H1 (cell line): ENCODE measurements around the gene LOC101059915.

Experiments used
- CTCF ChIA-PET: fragments of 300-600 bp; sonication (Branson Sonifier 250); formaldehyde crosslinking; loops from one replicate; lab custom pipeline; 2021; ENCODE audit not compliant: partially characterized antibody; lab: Charles Lee
- POLR2A ChIA-PET: fragments of 300-600 bp; sonication (Branson Sonifier 250); formaldehyde crosslinking; loops from one replicate; lab custom pipeline; 2021; ENCODE audit warnings: inconsistent platforms; ENCODE audit not compliant: partially characterized antibody; lab: Charles Lee
- DNase-seq, 2 experiments: peaks; one replicate each; pipeline versions ENCODE4 v3.0.0 to v3.0.0-alpha.2; 2010 to 2022; ENCODE audit warnings: low spot score in 2 of 2, low read depth in 1 of 2, mixed read lengths in 1 of 2
- FAIRE-seq: peaks from 2 replicates; lab custom pipeline; 2011; peaks lifted over from hg19 to GRCh38; lab: Jason Lieb, UNC
- H2AFZ ChIP-seq: 2 replicates; pipeline ENCODE4 v1.8.1; 2012; ENCODE audit warnings: low read length, inconsistent platforms
- H2AK5ac ChIP-seq: 2 replicates; pipeline ENCODE4 v1.6.1; 2013; ENCODE audit warnings: low read depth, low read length
- H2BK120ac ChIP-seq: replicated peaks from 2 replicates; pipeline ENCODE3; 2013; ENCODE audit warnings: low read depth, low read length, inconsistent platforms
- H2BK12ac ChIP-seq: 2 replicates; pipeline ENCODE4 v1.6.1; 2013; ENCODE audit warnings: low read depth, low read length
- H2BK15ac ChIP-seq: 2 replicates; pipeline ENCODE4 v1.6.1; 2013; ENCODE audit warnings: low read length
- H2BK20ac ChIP-seq: 2 replicates; pipeline ENCODE4 v1.6.1; 2013; ENCODE audit warnings: low read length
- H2BK5ac ChIP-seq: 2 replicates; pipeline ENCODE4 v1.6.1; 2013; ENCODE audit warnings: low read depth, low read length
- H3K14ac ChIP-seq: 2 replicates; pipeline ENCODE4 v1.6.1; 2013; ENCODE audit warnings: inconsistent platforms; ENCODE audit not compliant: insufficient read length
- H3K18ac ChIP-seq: 2 replicates; pipeline ENCODE4 v1.6.1; 2013; ENCODE audit warnings: low read length; ENCODE audit errors: extremely low read depth
- H3K23ac ChIP-seq: 2 replicates; pipeline ENCODE4 v1.6.1; 2013; ENCODE audit warnings: inconsistent platforms; ENCODE audit not compliant: insufficient read length
- H3K23me2 ChIP-seq: 2 replicates; pipeline ENCODE4 v1.6.1; 2013; ENCODE audit warnings: low read depth, low read length
- H3K27ac ChIP-seq: 2 replicates; pipeline ENCODE4 v1.6.1; 2011; ENCODE audit warnings: low read depth, low read length, inconsistent platforms
- H3K27me3 ChIP-seq, 4 experiments: replicated peaks in 1 of 4; 1 replicate in 1 of 4; 2 replicates in 3 of 4; pipeline versions ENCODE4 v1.6.1 to v1.8.1; 2011 to 2013; ENCODE audit warnings: low read length in 3 of 4, mild to moderate bottlenecking in 3 of 4, inconsistent platforms in 2 of 4, mixed read lengths in 2 of 4, moderate library complexity in 1 of 4; ENCODE audit not compliant: control insufficient read depth in 3 of 4, insufficient read depth in 3 of 4; ENCODE audit errors: extremely low read depth in 1 of 4
- H3K36me3 ChIP-seq, 4 experiments: 2 replicates each; pipeline versions ENCODE4 v1.6.1 to v1.8.1; 2011 to 2013; ENCODE audit warnings: mild to moderate bottlenecking in 4 of 4, low read length in 3 of 4, moderate library complexity in 2 of 4, control low read depth in 1 of 4, inconsistent platforms in 1 of 4; ENCODE audit not compliant: insufficient read depth in 4 of 4, control insufficient read depth in 2 of 4
- H3K4ac ChIP-seq: replicated peaks from 2 replicates; pipeline ENCODE3; 2013; ENCODE audit warnings: low read length, low read depth, mixed read lengths, inconsistent platforms; ENCODE audit not compliant: insufficient read length
- H3K4me1 ChIP-seq, 4 experiments: replicated peaks in 1 of 4; 1 replicate in 1 of 4; 2 replicates in 3 of 4; pipeline versions ENCODE4 v1.6.1 to v1.8.1; 2011 to 2013; ENCODE audit warnings: low read length in 3 of 4, inconsistent platforms in 2 of 4, mixed read lengths in 1 of 4; ENCODE audit not compliant: insufficient read depth in 4 of 4, control insufficient read depth in 3 of 4
- H3K4me2 ChIP-seq, 2 experiments: 2 replicates each; pipeline versions ENCODE4 v1.6.1 to v1.8.1; 2011 to 2013; ENCODE audit warnings: low read depth in 2 of 2, low read length in 2 of 2, control low read depth in 1 of 2, inconsistent platforms in 1 of 2, mild to moderate bottlenecking in 1 of 2; ENCODE audit not compliant: insufficient read depth in 1 of 2
- H3K4me3 ChIP-seq, 4 experiments: fragments of 200-600, 300-600 bp in 1 of 4; sonication (generic), shearing (Covaris generic), sonication (Bioruptor Twin) in 1 of 4; 2 replicates each; pipeline versions ENCODE4 v1.5.1 to v1.8.1; 2011 to 2016; ENCODE audit warnings: low read length in 4 of 4, low read depth in 3 of 4, control low read depth in 2 of 4, inconsistent platforms in 2 of 4, mild to moderate bottlenecking in 2 of 4, mixed read lengths in 1 of 4, moderate library complexity in 1 of 4; ENCODE audit not compliant: insufficient read depth in 2 of 4; ENCODE audit errors: extremely low read depth in 1 of 4
- H3K56ac ChIP-seq: replicated peaks from 2 replicates; pipeline ENCODE3; 2013; ENCODE audit warnings: low read depth, mild to moderate bottlenecking, mixed read lengths, low read length, inconsistent platforms; ENCODE audit not compliant: insufficient read length
- H3K79me1 ChIP-seq: 2 replicates; pipeline ENCODE4 v1.6.1; 2013; ENCODE audit warnings: low read depth, low read length, control low read depth
- H3K79me2 ChIP-seq, 2 experiments: 2 replicates each; pipeline versions ENCODE4 v1.6.1 to v1.8.1; 2012 to 2013; ENCODE audit warnings: low read length in 2 of 2, mild to moderate bottlenecking in 2 of 2, inconsistent platforms in 1 of 2; ENCODE audit not compliant: insufficient read depth in 2 of 2, control insufficient read depth in 1 of 2
- H3K9ac ChIP-seq, 4 experiments: replicated peaks in 1 of 4; 1 replicate in 1 of 4; 2 replicates in 3 of 4; pipeline versions ENCODE4 v1.6.1 to v1.8.1; 2011 to 2013; ENCODE audit warnings: low read depth in 3 of 4, low read length in 3 of 4, control low read depth in 2 of 4, mild to moderate bottlenecking in 2 of 4, moderate library complexity in 2 of 4, inconsistent platforms in 1 of 4; ENCODE audit errors: extremely low read depth in 1 of 4
- H3K9me3 ChIP-seq, 2 experiments: 2 replicates each; pipeline versions ENCODE4 v1.6.1 to v1.8.1; 2012 to 2013; ENCODE audit warnings: mild to moderate bottlenecking in 2 of 2, moderate library complexity in 2 of 2, control low read depth in 1 of 2, inconsistent platforms in 1 of 2, low read depth in 1 of 2, low read length in 1 of 2, mixed read lengths in 1 of 2; ENCODE audit not compliant: insufficient read depth in 2 of 2
- H4K20me1 ChIP-seq, 2 experiments: replicated peaks in 1 of 2; 2 replicates each; pipeline versions ENCODE3 to v1.8.1; 2011 to 2013; ENCODE audit warnings: inconsistent platforms in 2 of 2, low read length in 2 of 2, mild to moderate bottlenecking in 1 of 2; ENCODE audit not compliant: insufficient read depth in 2 of 2, control insufficient read depth in 1 of 2
- H4K5ac ChIP-seq: 2 replicates; pipeline ENCODE4 v1.6.1; 2013; ENCODE audit warnings: low read length, low read depth, mixed read lengths, inconsistent platforms; ENCODE audit not compliant: insufficient read length
- H4K8ac ChIP-seq: 2 replicates; pipeline ENCODE4 v1.8.0; 2013; ENCODE audit warnings: mild to moderate bottlenecking, moderate library complexity, low read length, inconsistent platforms; ENCODE audit not compliant: insufficient read depth; ENCODE audit errors: extremely low read depth
- H4K91ac ChIP-seq: replicated peaks from 2 replicates; pipeline ENCODE3; 2013; ENCODE audit warnings: low read length, mixed read lengths, inconsistent platforms; ENCODE audit not compliant: insufficient read length
- JUND ChIP-seq: IDR thresholded peaks from 2 replicates; pipeline ENCODE4 v1.6.1; 2011; ENCODE audit warnings: mild to moderate bottlenecking, improper control_type of control experiment, low read length
- RXRA ChIP-seq: IDR thresholded peaks from 2 replicates; pipeline ENCODE4 v1.6.1; 2011; ENCODE audit warnings: low read depth, mild to moderate bottlenecking, low read length, moderate library complexity; ENCODE audit not compliant: insufficient read depth
- WGBS, 2 experiments: shearing (Covaris generic) in 1 of 2; methylation state at CpG; one replicate each; pipeline versions ENCODE4 v1.1.6 to v1.1.7; 2013 to 2015; ENCODE audit warnings: low lambda C conversion rate in 2 of 2, mixed read lengths in 2 of 2, inconsistent platforms in 1 of 2, low coverage in 1 of 2, missing lambda C conversion rate in 1 of 2; ENCODE audit not compliant: insufficient replicate concordance in 2 of 2, insufficient coverage in 1 of 2, insufficient read length in 1 of 2; ENCODE audit errors: extremely low coverage in 1 of 2, missing lambda C conversion rate in 1 of 2; 5-methylcytosine and 5-hydroxymethylcytosine counted together

LOC101059915 gene

DNA sequence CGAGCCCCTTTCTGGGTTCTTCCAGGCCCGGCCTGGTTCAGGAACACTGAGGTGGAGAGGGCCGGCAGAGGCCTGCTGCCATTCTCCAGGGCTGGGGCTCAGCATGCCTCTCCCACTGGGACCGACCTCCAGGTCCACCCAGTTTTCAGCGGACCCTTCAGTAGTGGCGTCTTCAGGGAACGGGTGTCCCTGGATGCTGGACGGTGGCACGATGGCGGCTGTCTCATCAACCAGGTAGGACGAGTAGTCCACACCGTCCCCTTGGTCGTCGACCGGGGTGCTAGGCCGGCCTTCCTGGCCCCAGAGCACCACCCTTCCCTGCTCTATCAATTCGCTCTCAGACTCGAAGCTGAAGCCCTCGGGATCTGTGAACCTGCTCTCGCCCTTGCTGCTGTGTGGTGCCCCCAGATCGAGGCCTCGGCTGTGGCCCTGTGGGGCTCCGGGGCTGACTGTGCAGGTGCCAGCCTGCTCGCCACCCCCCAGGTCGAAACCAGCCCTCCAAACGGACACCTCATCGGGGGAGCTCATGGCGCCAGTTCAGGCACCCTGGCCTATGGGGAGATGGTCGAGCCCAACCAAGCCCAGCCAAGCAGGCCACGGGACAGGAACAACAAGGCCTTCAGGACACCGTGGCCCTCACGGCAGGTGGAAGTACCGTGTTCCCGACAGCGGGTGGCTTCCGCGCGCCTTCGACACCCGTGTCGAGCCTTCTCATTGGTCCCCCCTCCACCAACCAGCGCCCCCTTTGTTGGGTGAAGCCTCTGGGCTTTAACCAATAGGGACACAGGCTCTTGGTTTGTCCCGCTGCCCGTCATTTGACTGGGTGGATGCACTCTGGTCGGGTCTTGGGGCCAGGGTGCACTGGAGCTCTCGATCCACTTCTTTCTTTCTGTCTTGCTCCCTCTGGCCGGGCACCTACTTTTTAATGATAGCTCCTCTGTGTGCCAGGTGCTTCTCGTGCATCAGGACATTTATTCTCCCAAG is 814 bp upstream of the LOC101059915 start:
- H4K8ac ChIP-seq: no peak overlapping the region
- no peak overlapping the region for H4K91ac ChIP-seq
- H2BK15ac ChIP-seq: no peak overlapping the region
- H3K14ac ChIP-seq: no peak overlapping the region
- H3K23ac ChIP-seq: no peak overlapping the region
- no peak overlapping the region for H3K4ac ChIP-seq
- H3K4me3 ChIP-seq: no peak overlapping the region
- H3K27me3 ChIP-seq: no peaks in the 10 kb centered on the region
- H3K4me2 ChIP-seq: no peak overlapping the region
- H3K56ac ChIP-seq: no peak overlapping the region
- TF ChIP-seq JUND (no peak), RXRA (no peak)
- TF ChIP-seq, all 59 proteins: peak for 0
- 89% methylated on average over 22 of the region's 48 CpGs; no CpG with 5 or more reads in 1 of the 2 experiments for WGBS, 2 experiments
- no peak overlapping the region for H2BK20ac ChIP-seq
- no peak overlapping the region for H3K27ac ChIP-seq
- H2AK5ac ChIP-seq: no peak overlapping the region
- no peaks in the 10 kb centered on the region for H3K9me3 ChIP-seq
- ChIA-PET CTCF (interaction anchor here (1.0 kb wide), 2 partner anchors 44 to 204 kb away, joined by 3 read pairs; no protein-coding TSS in a partner anchor), POLR2A (no interaction called here)
- no peak overlapping the region for H3K18ac ChIP-seq
- H3K36me3 ChIP-seq: no peaks in the 10 kb centered on the region
- no peak for FAIRE-seq
- H2BK5ac ChIP-seq: no peak overlapping the region
- no peaks in the 10 kb centered on the region for H3K79me1 ChIP-seq
- H3K4me1 ChIP-seq: no peaks in the 10 kb centered on the region
- DNase-seq: no peak
- H2BK12ac ChIP-seq: no peak overlapping the region
- no peak overlapping the region for H4K5ac ChIP-seq
- no peaks in the 10 kb centered on the region for H3K23me2 ChIP-seq
- no peak overlapping the region for H2AFZ ChIP-seq
- no peaks in the 10 kb centered on the region for H4K20me1 ChIP-seq
- no peak overlapping the region for H3K9ac ChIP-seq
- no peak overlapping the region for H2BK120ac ChIP-seq
- no peaks in the 10 kb centered on the region for H3K79me2 ChIP-seq
